DOHH2 (cell line): ENCODE results near the gene CASP6.

Experiments used
- EZH2phosphoT487 ChIP-seq: fragments of 200-600 bp; sonication (generic); IDR thresholded peaks from 2 replicates; pipeline ENCODE4 v1.6.1; 2017; ENCODE audit warnings: borderline replicate concordance, mild to moderate bottlenecking, antibody characterized with exemption, low read length, moderate library complexity, mixed read lengths
- TF ChIP-seq, protein P1 (sequence below): fragments of 200-600 bp; sonication (generic); IDR thresholded peaks from one replicate; pipeline ENCODE4 v1.5.1; 2014; ENCODE audit warnings: antibody characterized with exemption, mild to moderate bottlenecking, low read depth, low read length; ENCODE audit not compliant: poor library complexity, severe bottlenecking

GRCh38 chr4:109657854-109658418 lies 45.3 kb downstream of the CASP6 start:
- TF ChIP-seq, protein P1, sequence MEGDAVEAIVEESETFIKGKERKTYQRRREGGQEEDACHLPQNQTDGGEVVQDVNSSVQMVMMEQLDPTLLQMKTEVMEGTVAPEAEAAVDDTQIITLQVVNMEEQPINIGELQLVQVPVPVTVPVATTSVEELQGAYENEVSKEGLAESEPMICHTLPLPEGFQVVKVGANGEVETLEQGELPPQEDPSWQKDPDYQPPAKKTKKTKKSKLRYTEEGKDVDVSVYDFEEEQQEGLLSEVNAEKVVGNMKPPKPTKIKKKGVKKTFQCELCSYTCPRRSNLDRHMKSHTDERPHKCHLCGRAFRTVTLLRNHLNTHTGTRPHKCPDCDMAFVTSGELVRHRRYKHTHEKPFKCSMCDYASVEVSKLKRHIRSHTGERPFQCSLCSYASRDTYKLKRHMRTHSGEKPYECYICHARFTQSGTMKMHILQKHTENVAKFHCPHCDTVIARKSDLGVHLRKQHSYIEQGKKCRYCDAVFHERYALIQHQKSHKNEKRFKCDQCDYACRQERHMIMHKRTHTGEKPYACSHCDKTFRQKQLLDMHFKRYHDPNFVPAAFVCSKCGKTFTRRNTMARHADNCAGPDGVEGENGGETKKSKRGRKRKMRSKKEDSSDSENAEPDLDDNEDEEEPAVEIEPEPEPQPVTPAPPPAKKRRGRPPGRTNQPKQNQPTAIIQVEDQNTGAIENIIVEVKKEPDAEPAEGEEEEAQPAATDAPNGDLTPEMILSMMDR: no peak
- no peak for TF ChIP-seq EZH2phosphoT487
